Skeletal muscle tissue (tissue), 4 donors: ENCODE results near the gene CAMK1D. TPM values are rescaled to one million over a fixed set of nuclear protein-coding genes. Genes with fewer than 3 reads are reported as not detected.

Experiments used
- H3K27ac ChIP-seq: one replicate; pipeline ENCODE4 v1.7.0; 2013; ENCODE audit warnings: mild to moderate bottlenecking, low read depth, low read length, inconsistent platforms
- H3K27me3 ChIP-seq, 3 donors: one replicate each; pipeline ENCODE4 v1.7.0; 2013; ENCODE audit warnings: low read length in 3 of 3; ENCODE audit not compliant: control insufficient read depth in 3 of 3, insufficient read depth in 3 of 3
- H3K36me3 ChIP-seq, 3 donors: one replicate each; pipeline ENCODE4 v1.7.0; 2013; ENCODE audit warnings: low read length in 3 of 3; ENCODE audit not compliant: control insufficient read depth in 3 of 3, insufficient read depth in 3 of 3
- H3K4me1 ChIP-seq, 3 donors: one replicate each; pipeline ENCODE4 v1.7.0; 2013; ENCODE audit warnings: low read length in 3 of 3, mild to moderate bottlenecking in 3 of 3; ENCODE audit not compliant: control insufficient read depth in 3 of 3, insufficient read depth in 3 of 3
- H3K4me3 ChIP-seq, 3 donors: one replicate each; pipeline ENCODE4 v1.7.0; 2013; ENCODE audit warnings: low read length in 3 of 3
- H3K9ac ChIP-seq, 3 donors: one replicate each; pipeline ENCODE4 v1.7.0; 2013; ENCODE audit warnings: low read length in 3 of 3, mild to moderate bottlenecking in 3 of 3, moderate library complexity in 2 of 3, low read depth in 1 of 3
- H3K9me3 ChIP-seq, 3 donors: one replicate each; pipeline ENCODE4 v1.7.0; 2013; ENCODE audit warnings: low read length in 3 of 3; ENCODE audit not compliant: control insufficient read depth in 3 of 3
- total RNA-seq: library from RNA; depleted of rRNA; stranded (reverse); fragments of >200 nt; gene quantifications from one replicate; pipeline ENCODE4 v1.2.3, GENCODE V29; 2014
- donor health status: Osteomylitis.

CAMK1D gene
- total RNA-seq, 1 donor from 2014 or later: 2.1 TPM

DNA sequence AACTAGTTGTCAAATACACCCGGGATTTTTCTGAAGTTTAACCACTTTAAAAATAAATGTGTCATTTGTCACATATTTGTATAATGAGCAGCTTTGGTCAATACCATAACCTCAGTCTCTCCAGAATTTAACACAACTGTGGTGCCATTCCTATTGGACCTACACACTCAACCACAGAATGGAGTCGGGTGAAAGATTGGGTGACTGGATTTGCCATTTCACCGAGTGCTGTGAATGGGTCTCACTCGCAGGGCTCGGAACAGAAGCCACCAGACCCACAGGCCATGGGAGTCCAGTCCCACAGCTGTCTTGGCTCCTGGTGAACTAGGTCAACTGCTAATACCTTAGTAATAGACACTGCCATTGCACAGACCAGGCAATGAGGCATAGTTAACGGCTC is 353.8 kb downstream of the CAMK1D start:
- no peaks in the 10 kb centered on the region for H3K36me3 ChIP-seq
- H3K27ac ChIP-seq: no peak overlapping the region
- H3K9me3 ChIP-seq: no peaks in the 10 kb centered on the region
- peaks cover 0 to 3% (median 0%) of the 10 kb centered on the region in 3 donors for H3K27me3 ChIP-seq
- no peak overlapping the region for H3K4me3 ChIP-seq
- H3K4me1 ChIP-seq: peaks cover 11 to 19% (median 16%) of the 10 kb centered on the region in 3 donors
- H3K9ac ChIP-seq: no peak overlapping the region

GRCh38 chr10:12703813-12704212 is 354.5 kb downstream of the CAMK1D start:
- no peak overlapping the region for H3K27ac ChIP-seq
- H3K9ac ChIP-seq: no peak overlapping the region
- peaks cover 13 to 26% (median 22%) of the 10 kb centered on the region in 3 donors for H3K4me1 ChIP-seq
- peaks cover 0 to 3% (median 0%) of the 10 kb centered on the region in 3 donors for H3K27me3 ChIP-seq
- H3K9me3 ChIP-seq: no peaks in the 10 kb centered on the region
- H3K4me3 ChIP-seq: no peak overlapping the region
- no peaks in the 10 kb centered on the region for H3K36me3 ChIP-seq

DNA sequence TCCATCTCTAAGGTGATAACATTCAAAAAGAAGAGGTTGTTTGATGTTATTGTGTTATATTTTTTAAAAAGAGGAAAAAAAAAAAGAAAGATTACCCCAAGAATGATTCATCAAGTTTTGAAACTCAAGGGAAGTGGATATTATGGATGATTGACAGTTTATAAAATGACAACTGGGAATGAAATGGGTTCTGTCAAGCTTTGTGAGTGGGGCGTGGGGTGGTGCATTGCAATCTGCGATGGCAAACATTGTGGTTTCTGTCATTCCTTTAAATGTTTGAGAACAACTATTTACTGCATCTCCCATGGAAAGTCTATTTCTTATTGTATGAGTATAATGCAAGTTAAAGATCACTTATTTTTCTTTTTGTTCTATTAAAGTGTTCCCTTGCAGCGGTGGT is 355.1 kb downstream of the CAMK1D start:
- peaks cover 14 to 27% (median 26%) of the 10 kb centered on the region in 3 donors for H3K4me1 ChIP-seq
- no peak overlapping the region for H3K4me3 ChIP-seq
- no peak overlapping the region for H3K9ac ChIP-seq
- H3K9me3 ChIP-seq: no peaks in the 10 kb centered on the region
- no peaks in the 10 kb centered on the region for H3K36me3 ChIP-seq
- peaks cover 0 to 3% (median 0%) of the 10 kb centered on the region in 3 donors for H3K27me3 ChIP-seq
- H3K27ac ChIP-seq: no peak overlapping the region

DNA sequence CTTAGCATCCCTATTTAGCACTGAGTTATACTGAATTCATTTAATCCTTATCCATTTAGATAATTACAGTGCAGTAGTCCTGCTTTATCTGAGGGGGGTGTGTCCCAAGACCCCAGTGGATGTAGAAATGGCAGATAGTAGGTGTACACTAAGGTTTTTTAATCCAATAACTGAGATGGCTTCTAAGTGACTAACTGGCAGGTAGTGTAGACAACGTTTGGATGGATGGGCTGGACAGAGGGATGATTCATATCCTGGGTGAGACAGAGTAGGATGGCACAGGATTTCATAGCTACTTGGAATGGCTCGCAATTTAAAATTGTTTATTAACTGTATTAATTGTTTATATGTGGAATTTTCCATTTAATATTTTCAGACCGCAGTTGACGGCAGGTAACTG is 356.6 kb downstream of the CAMK1D start:
- Histone ChIP-seq H3K4me1 (peaks cover 14 to 31% (median 24%) of the 10 kb centered on the region in 3 donors), H3K9ac (no peak overlapping the region), H3K27me3 (peaks cover 0 to 3% (median 0%) of the 10 kb centered on the region in 3 donors), H3K4me3 (no peak overlapping the region), H3K9me3 (no peaks in the 10 kb centered on the region), H3K36me3 (no peaks in the 10 kb centered on the region), H3K27ac (no peak overlapping the region)

DNA sequence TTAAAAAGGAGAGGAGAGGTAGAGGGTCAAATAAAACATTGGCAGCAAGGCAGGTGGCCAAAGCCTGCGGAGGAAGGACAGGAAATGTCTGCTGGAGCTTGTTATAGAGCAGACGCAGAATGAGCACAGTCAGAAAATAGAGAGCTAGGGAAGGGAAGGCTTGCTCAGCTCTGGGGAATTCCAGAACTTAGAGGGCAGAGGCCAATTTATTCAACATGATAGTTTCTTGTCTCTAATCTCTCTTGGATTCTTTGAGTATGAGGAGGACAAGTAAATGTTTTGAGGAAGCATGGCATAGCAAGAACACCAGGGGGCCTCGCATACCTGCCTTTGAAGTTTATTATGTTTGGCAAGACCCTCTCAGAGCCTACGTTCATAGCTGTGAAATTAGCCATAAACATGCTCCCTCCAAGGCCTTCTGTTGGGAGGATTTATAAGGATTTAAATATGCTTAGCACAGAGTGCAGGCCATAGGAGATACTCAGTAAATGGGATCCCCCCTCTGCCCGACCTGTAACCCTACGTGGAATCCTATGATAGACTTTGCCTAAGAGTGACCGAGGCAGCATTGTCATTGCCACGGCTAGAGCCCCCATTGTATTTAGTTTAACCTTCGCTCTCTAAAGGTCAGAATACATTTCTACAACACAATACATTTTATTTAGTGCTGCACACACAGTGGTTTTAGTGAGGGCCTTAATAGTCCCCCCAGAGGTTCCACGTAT is 358.3 kb downstream of the CAMK1D start:
- peaks cover 14 to 31% (median 24%) of the 10 kb centered on the region in 3 donors for H3K4me1 ChIP-seq
- no peak overlapping the region for H3K4me3 ChIP-seq
- no peak overlapping the region for H3K9ac ChIP-seq
- H3K27me3 ChIP-seq: no peaks in the 10 kb centered on the region
- H3K9me3 ChIP-seq: no peaks in the 10 kb centered on the region
- peak overlapping the region; percentile 73 for H3K27ac ChIP-seq
- no peaks in the 10 kb centered on the region for H3K36me3 ChIP-seq

DNA sequence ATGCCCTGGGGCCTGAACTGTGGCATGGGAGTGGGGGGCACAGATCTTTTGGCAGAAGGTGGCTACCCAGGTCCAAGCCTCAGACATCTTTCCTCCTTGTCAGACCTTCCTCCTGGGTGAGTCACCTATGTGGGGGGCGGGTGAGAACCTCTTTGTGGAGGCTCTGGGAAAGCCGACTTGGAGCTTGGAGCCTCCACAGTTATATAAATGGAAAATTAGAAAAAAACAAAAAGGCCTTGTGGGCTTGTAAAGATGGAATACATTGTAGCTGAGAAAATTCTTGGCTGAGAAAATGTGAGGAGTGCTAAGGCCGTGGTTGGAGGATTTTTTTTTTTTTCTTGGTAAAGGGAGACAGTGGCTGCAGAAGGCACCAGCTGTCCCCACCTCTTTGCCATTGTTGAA is 359.7 kb downstream of the CAMK1D start:
- Histone ChIP-seq H3K4me1 (peaks cover 14 to 31% (median 21%) of the 10 kb centered on the region in 3 donors), H3K4me3 (no peak overlapping the region), H3K9me3 (no peaks in the 10 kb centered on the region), H3K27me3 (no peaks in the 10 kb centered on the region), H3K27ac (peak overlapping the region; percentile 39), H3K9ac (no peak overlapping the region), H3K36me3 (no peaks in the 10 kb centered on the region)

GRCh38 chr10:12709521-12709963 is 360.2 kb downstream of the CAMK1D start:
- H3K9ac ChIP-seq: no peak overlapping the region
- H3K9me3 ChIP-seq: no peaks in the 10 kb centered on the region
- H3K4me1 ChIP-seq: peaks cover 14 to 31% (median 21%) of the 10 kb centered on the region in 3 donors
- H3K27ac ChIP-seq: no peak overlapping the region
- H3K4me3 ChIP-seq: no peak overlapping the region
- H3K27me3 ChIP-seq: no peaks in the 10 kb centered on the region
- no peaks in the 10 kb centered on the region for H3K36me3 ChIP-seq

DNA sequence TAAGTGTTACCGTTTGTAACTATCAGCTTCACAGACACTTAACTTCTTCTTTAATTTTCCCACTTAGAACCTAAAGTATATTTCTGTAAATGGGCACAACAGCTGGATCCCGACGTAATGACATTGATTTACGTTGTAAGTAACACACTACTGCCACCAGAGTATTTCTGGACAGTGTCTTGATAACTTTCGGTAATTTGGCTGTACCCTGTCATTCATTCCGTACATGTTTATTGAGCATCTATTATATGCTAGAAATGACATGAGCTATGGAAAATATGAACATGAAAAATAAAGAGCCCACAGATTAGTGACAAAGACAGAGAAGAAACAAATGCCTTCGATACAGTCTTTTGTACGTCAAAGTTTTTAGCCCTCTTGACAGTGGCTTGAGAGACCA is 360.8 kb downstream of the CAMK1D start:
- no peak overlapping the region for H3K4me3 ChIP-seq
- no peaks in the 10 kb centered on the region for H3K27me3 ChIP-seq
- no peaks in the 10 kb centered on the region for H3K36me3 ChIP-seq
- no peak overlapping the region for H3K27ac ChIP-seq
- H3K9me3 ChIP-seq: no peaks in the 10 kb centered on the region
- H3K9ac ChIP-seq: no peak overlapping the region
- H3K4me1 ChIP-seq: peaks cover 14 to 31% (median 21%) of the 10 kb centered on the region in 3 donors

- Histone ChIP-seq H3K27ac (no peak overlapping the region), H3K9ac (no peak overlapping the region), H3K9me3 (no peaks in the 10 kb centered on the region), H3K4me3 (no peak overlapping the region), H3K4me1 (peaks cover 14 to 31% (median 21%) of the 10 kb centered on the region in 3 donors), H3K27me3 (no peaks in the 10 kb centered on the region), H3K36me3 (no peaks in the 10 kb centered on the region)
These were observed 361.4 kb downstream of the CAMK1D start for GRCh38 chr10:12710594-12711349.

GRCh38 chr10:12711350-12711708 is 362.0 kb downstream of the CAMK1D start:
- no peaks in the 10 kb centered on the region for H3K36me3 ChIP-seq
- no peak overlapping the region for H3K4me3 ChIP-seq
- H3K27me3 ChIP-seq: no peaks in the 10 kb centered on the region
- H3K9ac ChIP-seq: no peak overlapping the region
- no peak overlapping the region for H3K27ac ChIP-seq
- H3K4me1 ChIP-seq: peaks cover 14 to 31% (median 21%) of the 10 kb centered on the region in 3 donors
- no peaks in the 10 kb centered on the region for H3K9me3 ChIP-seq
